ENCODE measurements around the gene CHAT.

DNA sequence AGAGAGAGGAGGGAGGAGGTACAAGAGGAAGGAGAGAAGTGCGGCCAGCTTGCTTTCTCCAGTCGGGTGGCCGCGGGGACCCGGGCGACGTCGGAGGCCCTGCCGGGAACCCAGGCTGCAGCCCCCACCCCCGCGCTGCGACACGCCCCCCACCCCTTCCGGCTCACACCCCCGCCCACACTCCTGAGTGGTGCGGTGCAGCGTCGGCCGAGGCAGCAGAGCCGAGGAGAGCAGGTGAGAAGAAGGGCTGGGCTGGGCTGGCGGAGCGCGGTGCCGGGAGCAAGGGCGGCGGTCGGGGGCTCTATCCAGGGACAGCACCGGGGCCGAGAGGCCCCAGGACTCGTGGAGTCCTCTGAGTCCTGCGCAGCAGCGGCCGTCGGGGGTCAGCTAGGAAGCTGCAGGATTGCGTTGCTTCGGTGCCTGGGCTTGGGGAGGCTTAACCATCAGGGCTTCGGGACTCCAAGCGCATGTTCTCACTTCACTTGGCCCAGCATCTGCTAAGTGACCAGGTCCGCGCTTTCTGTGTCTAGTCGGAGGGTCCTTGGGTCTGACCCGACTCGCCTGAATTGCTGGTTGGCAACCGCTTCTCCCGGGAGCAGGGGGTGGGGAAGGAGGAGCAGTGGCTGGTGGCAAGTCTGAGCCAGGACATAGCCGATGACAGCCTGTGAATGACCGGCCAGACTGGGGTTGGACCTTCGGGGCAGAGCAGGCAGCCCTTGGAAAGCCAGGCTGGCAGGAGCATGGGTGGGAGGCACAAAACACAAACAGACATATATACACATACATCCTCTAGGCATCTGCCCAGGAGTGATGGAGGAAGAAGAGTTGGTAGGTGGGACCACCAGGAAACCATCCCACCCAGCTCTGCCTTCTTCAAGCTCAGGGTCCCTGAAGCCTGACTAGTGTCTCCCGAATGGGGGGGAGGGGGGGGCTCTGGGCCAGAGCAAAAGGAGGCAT lies 683 bp downstream of the CHAT start:
- TF ChIP-seq CBX8 (IDR thresholded peaks at IDR 0.05): no peak
- TF ChIP-seq, protein P1, sequence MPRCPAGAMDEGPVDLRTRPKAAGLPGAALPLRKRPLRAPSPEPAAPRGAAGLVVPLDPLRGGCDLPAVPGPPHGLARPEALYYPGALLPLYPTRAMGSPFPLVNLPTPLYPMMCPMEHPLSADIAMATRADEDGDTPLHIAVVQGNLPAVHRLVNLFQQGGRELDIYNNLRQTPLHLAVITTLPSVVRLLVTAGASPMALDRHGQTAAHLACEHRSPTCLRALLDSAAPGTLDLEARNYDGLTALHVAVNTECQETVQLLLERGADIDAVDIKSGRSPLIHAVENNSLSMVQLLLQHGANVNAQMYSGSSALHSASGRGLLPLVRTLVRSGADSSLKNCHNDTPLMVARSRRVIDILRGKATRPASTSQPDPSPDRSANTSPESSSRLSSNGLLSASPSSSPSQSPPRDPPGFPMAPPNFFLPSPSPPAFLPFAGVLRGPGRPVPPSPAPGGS (IDR thresholded peaks at IDR 0.05): no peak
- no peak for TF ChIP-seq HOXB13 (CRISPR knock-in tag; IDR thresholded peaks at IDR 0.05; ENCODE audit: low read depth)
- TF ChIP-seq, protein P2, sequence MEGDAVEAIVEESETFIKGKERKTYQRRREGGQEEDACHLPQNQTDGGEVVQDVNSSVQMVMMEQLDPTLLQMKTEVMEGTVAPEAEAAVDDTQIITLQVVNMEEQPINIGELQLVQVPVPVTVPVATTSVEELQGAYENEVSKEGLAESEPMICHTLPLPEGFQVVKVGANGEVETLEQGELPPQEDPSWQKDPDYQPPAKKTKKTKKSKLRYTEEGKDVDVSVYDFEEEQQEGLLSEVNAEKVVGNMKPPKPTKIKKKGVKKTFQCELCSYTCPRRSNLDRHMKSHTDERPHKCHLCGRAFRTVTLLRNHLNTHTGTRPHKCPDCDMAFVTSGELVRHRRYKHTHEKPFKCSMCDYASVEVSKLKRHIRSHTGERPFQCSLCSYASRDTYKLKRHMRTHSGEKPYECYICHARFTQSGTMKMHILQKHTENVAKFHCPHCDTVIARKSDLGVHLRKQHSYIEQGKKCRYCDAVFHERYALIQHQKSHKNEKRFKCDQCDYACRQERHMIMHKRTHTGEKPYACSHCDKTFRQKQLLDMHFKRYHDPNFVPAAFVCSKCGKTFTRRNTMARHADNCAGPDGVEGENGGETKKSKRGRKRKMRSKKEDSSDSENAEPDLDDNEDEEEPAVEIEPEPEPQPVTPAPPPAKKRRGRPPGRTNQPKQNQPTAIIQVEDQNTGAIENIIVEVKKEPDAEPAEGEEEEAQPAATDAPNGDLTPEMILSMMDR (IDR thresholded peaks at IDR 0.05): no peak
- no peak for TF ChIP-seq POLR2A (IDR thresholded peaks at IDR 0.05; ENCODE audit: low read length)
- no peak for TF ChIP-seq BHLHE40 (IDR thresholded peaks at IDR 0.05; ENCODE audit: low read depth, low read length)
- TF ChIP-seq KDM5A (IDR thresholded peaks at IDR 0.05): no peak
- TF ChIP-seq ESRRA (IDR thresholded peaks at IDR 0.05; ENCODE audit: borderline replicate concordance, low read length): no peak
- TF ChIP-seq RNF2 (IDR thresholded peaks at IDR 0.05; ENCODE audit: borderline replicate concordance, low read depth): no peak
- TF ChIP-seq POLR2AphosphoS2 (conservative IDR thresholded peaks at IDR 0.05; ENCODE audit: low read length): no peak
- no peak for TF ChIP-seq CEBPB (IDR thresholded peaks at IDR 0.05)
- no peak for TF ChIP-seq CHD2 (IDR thresholded peaks at IDR 0.05; ENCODE audit: low read length, partially characterized antibody)
- TF ChIP-seq, protein P3, sequence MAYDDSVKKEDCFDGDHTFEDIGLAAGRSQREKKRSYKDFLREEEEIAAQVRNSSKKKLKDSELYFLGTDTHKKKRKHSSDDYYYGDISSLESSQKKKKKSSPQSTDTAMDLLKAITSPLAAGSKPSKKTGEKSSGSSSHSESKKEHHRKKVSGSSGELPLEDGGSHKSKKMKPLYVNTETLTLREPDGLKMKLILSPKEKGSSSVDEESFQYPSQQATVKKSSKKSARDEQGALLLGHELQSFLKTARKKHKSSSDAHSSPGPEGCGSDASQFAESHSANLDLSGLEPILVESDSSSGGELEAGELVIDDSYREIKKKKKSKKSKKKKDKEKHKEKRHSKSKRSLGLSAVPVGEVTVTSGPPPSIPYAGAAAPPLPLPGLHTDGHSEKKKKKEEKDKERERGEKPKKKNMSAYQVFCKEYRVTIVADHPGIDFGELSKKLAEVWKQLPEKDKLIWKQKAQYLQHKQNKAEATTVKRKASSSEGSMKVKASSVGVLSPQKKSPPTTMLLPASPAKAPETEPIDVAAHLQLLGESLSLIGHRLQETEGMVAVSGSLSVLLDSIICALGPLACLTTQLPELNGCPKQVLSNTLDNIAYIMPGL (CRISPR knock-in tag; IDR thresholded peaks at IDR 0.05; ENCODE audit: borderline replicate concordance): no peak
- TF ChIP-seq EP300 (IDR thresholded peaks at IDR 0.05): no peak

Measured in A549 (cell line).